HG02970 (cell line): Measurements from ENCODE around the gene BICRA.
"Not testable (repeated sequence)": the region's sequence is repeated elsewhere in the genome, so short reads cannot be mapped to it uniquely, and the experiment has no call there.

Experiments
- ATAC-seq: cut with Tn5 transposase; IDR thresholded peaks from one replicate; pipeline ENCODE4 v1.9.1; 2021; ENCODE audit warnings: mild to moderate bottlenecking, moderate library complexity, moderate number of reproducible peaks; ENCODE audit not compliant: unreplicated experiment, low FRiP score

The BICRA gene

GRCh38 chr19:47608969-47609905, at the start of gene BICRA:
TSS of gene BICRA (plus strand) at chr19:47609134. CDS start at chr19:47673575, 64,441 bp downstream.
- ATAC-seq = peak; percentile 41

- no peak for ATAC-seq
Observed at GRCh38 chr19:47560999-47561398, 47.9 kb upstream of the BICRA start.

- no peak for ATAC-seq
Observed at GRCh38 chr19:47561440-47562057, 47.4 kb upstream of the BICRA start.

- no peak for ATAC-seq
Observed at GRCh38 chr19:47564081-47564480, 44.9 kb upstream of the BICRA start.

- no peak for ATAC-seq
Observed at GRCh38 chr19:47569331-47569730, 39.6 kb upstream of the BICRA start.

- no peak for ATAC-seq
Observed at GRCh38 chr19:47572635-47573034, 36.3 kb upstream of the BICRA start.

GRCh38 chr19:47573071-47574026, 35.6 kb upstream of the BICRA start, which contains the start of gene ZNF541:
TSS of gene ZNF541 (minus strand) at chr19:47573148. CDS start at chr19:47555856, 17,292 bp downstream.
- no peak for ATAC-seq

GRCh38 chr19:47580397-47580796, 28.5 kb upstream of the BICRA start:
- no peak for ATAC-seq

- ATAC-seq = no peak
Observed at GRCh38 chr19:47581605-47582319, 27.2 kb upstream of the BICRA start.

- no peak for ATAC-seq
Observed at GRCh38 chr19:47582320-47582909, 26.5 kb upstream of the BICRA start.

GRCh38 chr19:47583161-47583560, 25.8 kb upstream of the BICRA start:
- not testable (repeated sequence) for ATAC-seq

- no peak for ATAC-seq
Observed at GRCh38 chr19:47587295-47587694, 21.6 kb upstream of the BICRA start.

GRCh38 chr19:47589824-47590223, 19.1 kb upstream of the BICRA start:
- no peak for ATAC-seq

GRCh38 chr19:47593860-47594259, 15.1 kb upstream of the BICRA start:
- no peak for ATAC-seq

GRCh38 chr19:47595944-47596343, 13.0 kb upstream of the BICRA start:
- no peak for ATAC-seq

- ATAC-seq = no peak
Observed at GRCh38 chr19:47598407-47599349, 10.3 kb upstream of the BICRA start.

- not testable (repeated sequence) for ATAC-seq
Observed at GRCh38 chr19:47599671-47600245, 9.2 kb upstream of the BICRA start.
